CD8-positive, alpha-beta memory T cell (primary cell): ENCODE results near the gene NES. TPM values are rescaled to one million over a fixed set of nuclear protein-coding genes. Genes with fewer than 3 reads are reported as not detected.

Source experiments
- CTCF ChIA-PET: fragments of 350-600 bp; sonication (Branson Sonifier 250); formaldehyde crosslinking; loops from one replicate; lab custom pipeline; 2021; ENCODE audit warnings: antibody characterized with exemption; lab: Charles Lee
- POLR2A ChIA-PET: fragments of 350-600 bp; sonication (Branson Sonifier 250); formaldehyde crosslinking; loops from one replicate; lab custom pipeline; 2021; ENCODE audit warnings: antibody characterized with exemption; lab: Charles Lee
- DNase-seq, 5 donors: peaks; one replicate each; pipeline versions ENCODE4 v3.0.0 to v3.0.0-alpha.2; 2020 to 2022; ENCODE audit warnings: mixed read lengths in 1 of 5
- H3K27ac ChIP-seq: one replicate; pipeline ENCODE4 v1.7.0; 2013; ENCODE audit warnings: low read depth, mild to moderate bottlenecking, low read length, moderate library complexity
- H3K27me3 ChIP-seq: 2 replicates; pipeline ENCODE4 v1.7.0; 2013; ENCODE audit warnings: low read length, mild to moderate bottlenecking; ENCODE audit not compliant: insufficient read depth, poor library complexity, severe bottlenecking
- H3K36me3 ChIP-seq: 2 replicates; pipeline ENCODE4 v1.7.0; 2013; ENCODE audit warnings: mild to moderate bottlenecking, low read length, moderate library complexity; ENCODE audit not compliant: insufficient read depth
- H3K4me1 ChIP-seq: 2 replicates; pipeline ENCODE4 v1.7.0; 2013; ENCODE audit warnings: mild to moderate bottlenecking, low read length, moderate library complexity; ENCODE audit not compliant: insufficient read depth
- H3K4me3 ChIP-seq: 2 replicates; pipeline ENCODE4 v1.7.0; 2013; ENCODE audit warnings: mild to moderate bottlenecking, low read length
- H3K9me3 ChIP-seq: 2 replicates; pipeline ENCODE4 v1.7.0; 2013; ENCODE audit warnings: mild to moderate bottlenecking, low read length
- H3K27ac Mint-ChIP-seq, 8 donors: one replicate each; pipeline ENCODE4 v1.8.0; 2020 to 2021; ENCODE audit warnings: mixed read lengths in 8 of 8, mild to moderate bottlenecking in 6 of 8, inconsistent platforms in 3 of 8, moderate library complexity in 3 of 8
- H3K27me3 Mint-ChIP-seq, 2 donors: one replicate each; pipeline ENCODE4 v1.8.0; 2020 to 2021; ENCODE audit warnings: mixed read lengths in 2 of 2, mild to moderate bottlenecking in 1 of 2, moderate library complexity in 1 of 2
- H3K36me3 Mint-ChIP-seq, 3 donors: one replicate each; pipeline ENCODE4 v1.8.0; 2020 to 2021; ENCODE audit warnings: mixed read lengths in 3 of 3, inconsistent platforms in 1 of 3, mild to moderate bottlenecking in 1 of 3
- H3K4me1 Mint-ChIP-seq, 3 donors: one replicate each; pipeline ENCODE4 v1.8.0; 2020 to 2021; ENCODE audit warnings: mixed read lengths in 3 of 3, inconsistent platforms in 1 of 3, mild to moderate bottlenecking in 1 of 3
- H3K4me3 Mint-ChIP-seq, 7 donors: one replicate each; pipeline ENCODE4 v1.8.0; 2020 to 2021; ENCODE audit warnings: mixed read lengths in 7 of 7, mild to moderate bottlenecking in 6 of 7, moderate library complexity in 4 of 7, inconsistent platforms in 2 of 7
- H3K9me3 Mint-ChIP-seq, 5 donors: one replicate each; pipeline ENCODE4 v1.8.0; 2020 to 2022; ENCODE audit warnings: mixed read lengths in 5 of 5, mild to moderate bottlenecking in 3 of 5, moderate library complexity in 2 of 5, inconsistent platforms in 1 of 5
- polyA plus RNA-seq: library from polyadenylated mRNA; unstranded; fragments of 300-500 nt; fragmentation: Illumina TruSeq; gene quantifications from one replicate; pipeline ENCODE4 v1.2.3, GENCODE V29; 2021
- total RNA-seq, 2 experiments: library from RNA; stranded (reverse); gene quantifications; one replicate each; pipeline ENCODE4 v1.2.3, GENCODE V29; 2021

Gene NES
- total and polyA plus RNA-seq, 3 experiments from 2014 or later: not detected

GRCh38 chr1:156618853-156619581 is 58.2 kb downstream of the NES start, which contains the start of gene HAPLN2:
TSS of gene HAPLN2 (plus strand) at chr1:156619415. CDS start at chr1:156623491, 4,076 bp downstream.
- no peak within 1 kb of the TSS for H3K27ac ChIP-seq
- Mint-ChIP-seq H3K27ac (no peak within 1 kb of the TSS), H3K4me1 (peaks cover 0 to 4% (median 3%) of the 10 kb centered on the region in 3 donors), H3K4me3 (no peak within 1 kb of the TSS), H3K36me3 (no peaks in the 10 kb centered on the region), H3K27me3 (peaks cover 39 to 60% of the 10 kb centered on the region in 2 donors), H3K9me3 (no peaks in the 10 kb centered on the region)
- POLR2A ChIA-PET: no interaction called here
- no peaks in the 10 kb centered on the region for H3K9me3 ChIP-seq
- H3K27me3 ChIP-seq: peaks cover 17% of the 10 kb centered on the region
- H3K4me3 ChIP-seq: no peak within 1 kb of the TSS
- peaks cover 2% of the 10 kb centered on the region for H3K4me1 ChIP-seq
- CTCF ChIA-PET: no interaction called here
- no peak for DNase-seq
- no peaks in the 10 kb centered on the region for H3K36me3 ChIP-seq

Other genes with a start within 250 kb of the NES start
- gene MEF2D, start 176.6 kb downstream of the NES start, total RNA-seq: 10 to 100 TPM; 32.9 to 35.4 TPM
- 19.2 TPM for gene MEF2D, start 176.6 kb downstream of the NES start, polyA plus RNA-seq
- gene IQGAP3, start 104.8 kb downstream of the NES start, total RNA-seq: 1 to 10 TPM; 4.4 to 4.7 TPM
- gene IQGAP3, start 104.8 kb downstream of the NES start, polyA plus RNA-seq: not detected
- gene TTC24, start 97.7 kb downstream of the NES start, total RNA-seq: 1 to 10 TPM; 7.3 to 7.4 TPM
- 2.3 TPM for gene TTC24, start 97.7 kb downstream of the NES start, polyA plus RNA-seq
- 10 to 100 TPM; 63.0 to 69.1 TPM for gene NAXE, start 85.6 kb downstream of the NES start, total RNA-seq
- 113 TPM for gene NAXE, start 85.6 kb downstream of the NES start, polyA plus RNA-seq
- gene GPATCH4, start 75.9 kb downstream of the NES start, total RNA-seq: 100 to 1,000 TPM; 123 to 131 TPM
- 58.7 TPM for gene GPATCH4, start 75.9 kb downstream of the NES start, polyA plus RNA-seq
- gene HAPLN2, start 58.0 kb downstream of the NES start, total RNA-seq: not detected
- not detected for gene HAPLN2, start 58.0 kb downstream of the NES start, polyA plus RNA-seq
- gene BCAN, start 35.3 kb downstream of the NES start, total RNA-seq: not detected
- gene BCAN, start 35.3 kb downstream of the NES start, polyA plus RNA-seq: not detected
- under 1 TPM; 0.66 to 0.71 TPM for gene CRABP2, start 28.2 kb upstream of the NES start, total RNA-seq
- not detected for gene CRABP2, start 28.2 kb upstream of the NES start, polyA plus RNA-seq
- gene METTL25B, start 51.1 kb upstream of the NES start, total RNA-seq: 10 to 100 TPM; 29.6 to 29.7 TPM
- 4.2 TPM for gene METTL25B, start 51.1 kb upstream of the NES start, polyA plus RNA-seq
- gene ISG20L2, start 51.4 kb upstream of the NES start, total RNA-seq: 10 to 100 TPM; 69.4 to 75.9 TPM
- gene ISG20L2, start 51.4 kb upstream of the NES start, polyA plus RNA-seq: 25.0 TPM
- gene MRPL24, start 63.7 kb upstream of the NES start, total RNA-seq: 100 to 1,000 TPM; 122 to 131 TPM
- 92.2 TPM for gene MRPL24, start 63.7 kb upstream of the NES start, polyA plus RNA-seq
- 100 to 1,000 TPM; 297 to 299 TPM for gene HDGF, start 74.3 kb upstream of the NES start, total RNA-seq
- 46.0 TPM for gene HDGF, start 74.3 kb upstream of the NES start, polyA plus RNA-seq
- 100 to 1,000 TPM; 106 to 111 TPM for gene PRCC, start 90.1 kb upstream of the NES start, total RNA-seq
- 45.9 TPM for gene PRCC, start 90.1 kb upstream of the NES start, polyA plus RNA-seq
- gene SH2D2A, start 139.4 kb upstream of the NES start, total RNA-seq: 100 to 1,000 TPM; 163 to 170 TPM
- gene SH2D2A, start 139.4 kb upstream of the NES start, polyA plus RNA-seq: 62.1 TPM
- gene INSRR, start 181.7 kb upstream of the NES start, total RNA-seq: under 1 TPM in 1 of 2 experiments, not detected in 1; 0.07 TPM
- not detected for gene INSRR, start 181.7 kb upstream of the NES start, polyA plus RNA-seq
- 1 to 10 TPM; 2.9 to 3.0 TPM for gene NTRK1, start 183.5 kb upstream of the NES start, total RNA-seq
- gene NTRK1, start 183.5 kb upstream of the NES start, polyA plus RNA-seq: not detected
- gene PEAR1, start 216.3 kb upstream of the NES start, total RNA-seq: not detected
- not detected for gene PEAR1, start 216.3 kb upstream of the NES start, polyA plus RNA-seq
- not detected for gene LRRC71, start 243.2 kb upstream of the NES start, total RNA-seq
- gene LRRC71, start 243.2 kb upstream of the NES start, polyA plus RNA-seq: not detected